ENCODE measurements around the gene DCAF11. TPM values are rescaled to one million over a fixed set of nuclear protein-coding genes. Genes with fewer than 3 reads are reported as not detected.

The DCAF11 gene
- total and polyA plus RNA-seq, 2 of the 13 experiments (the other 11 are each of a cell fraction or from before 2014, with no cell fraction given), result 150 to 257 TPM

DNA sequence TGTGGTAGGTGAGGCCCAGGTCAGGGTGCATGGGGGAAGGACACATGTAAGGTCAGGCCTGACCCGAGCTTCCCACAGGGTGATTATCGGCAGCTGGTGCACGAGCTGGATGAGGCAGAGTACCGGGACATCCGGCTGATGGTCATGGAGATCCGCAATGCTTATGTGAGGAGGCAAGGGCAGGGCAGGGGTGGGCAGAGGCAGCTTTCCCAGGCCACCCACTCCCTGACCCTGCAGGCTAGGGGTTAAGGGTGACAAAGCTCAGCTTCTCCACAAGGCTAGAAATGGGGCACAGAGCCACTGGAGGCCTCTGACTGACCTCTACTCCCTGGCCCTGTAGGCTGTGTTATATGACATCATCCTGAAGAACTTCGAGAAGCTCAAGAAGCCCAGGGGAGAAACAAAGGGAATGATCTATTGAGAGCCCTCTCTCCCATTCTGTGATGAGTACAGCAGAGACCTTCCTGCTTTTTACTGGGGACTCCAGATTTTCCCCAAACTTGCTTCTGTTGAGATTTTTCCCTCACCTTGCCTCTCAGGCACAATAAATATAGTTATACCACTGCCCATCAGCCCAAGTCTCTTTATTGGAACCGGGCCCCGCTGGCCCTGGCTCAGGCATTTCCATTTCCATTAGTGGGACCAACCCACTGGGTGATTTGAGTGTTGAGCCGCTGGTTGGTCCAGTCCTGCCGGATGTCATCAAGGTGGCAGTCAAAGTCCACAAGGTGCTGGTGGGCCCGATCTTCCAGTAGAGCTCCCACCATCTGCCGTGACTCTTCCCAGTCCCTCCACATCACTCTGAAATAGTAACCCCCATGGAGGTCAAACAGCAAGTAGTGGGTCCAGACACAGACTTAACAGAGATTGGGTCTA, 24.1 kb downstream of the DCAF11 start (continued):
- TF ChIP-seq, protein P1, sequence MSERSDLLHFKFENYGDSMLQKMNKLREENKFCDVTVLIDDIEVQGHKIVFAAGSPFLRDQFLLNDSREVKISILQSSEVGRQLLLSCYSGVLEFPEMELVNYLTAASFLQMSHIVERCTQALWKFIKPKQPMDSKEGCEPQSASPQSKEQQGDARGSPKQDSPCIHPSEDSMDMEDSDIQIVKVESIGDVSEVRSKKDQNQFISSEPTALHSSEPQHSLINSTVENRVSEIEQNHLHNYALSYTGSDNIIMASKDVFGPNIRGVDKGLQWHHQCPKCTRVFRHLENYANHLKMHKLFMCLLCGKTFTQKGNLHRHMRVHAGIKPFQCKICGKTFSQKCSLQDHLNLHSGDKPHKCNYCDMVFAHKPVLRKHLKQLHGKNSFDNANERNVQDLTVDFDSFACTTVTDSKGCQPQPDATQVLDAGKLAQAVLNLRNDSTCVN (CRISPR knock-in tag; IDR thresholded peaks at IDR 0.05; ENCODE audit: borderline replicate concordance), result peak; percentile 50; the same call in 1 of the 2 replicates
- TF ChIP-seq ZNF766 (CRISPR knock-in tag; IDR thresholded peaks at IDR 0.05; ENCODE audit: borderline replicate concordance) (no peak), ZNF790 (CRISPR knock-in tag; IDR thresholded peaks at IDR 0.05; ENCODE audit: borderline replicate concordance) (no peak), GATAD1 (CRISPR knock-in tag; IDR thresholded peaks at IDR 0.05) (no peak), EHMT2 (IDR thresholded peaks at IDR 0.05; ENCODE audit: borderline replicate concordance, low read depth, low read length) (no peak), TEAD2 (CRISPR knock-in tag; IDR thresholded peaks at IDR 0.05) (no peak), FOXP1 (IDR thresholded peaks at IDR 0.05) (no peak), FOXP1 (CRISPR knock-in tag; IDR thresholded peaks at IDR 0.05) (no peak), EED (CRISPR knock-in tag; IDR thresholded peaks at IDR 0.05) (no peak), RBAK (CRISPR knock-in tag; IDR thresholded peaks at IDR 0.05) (peak; percentile 22; the same call in 1 of the 2 replicates), MEF2D (CRISPR knock-in tag; IDR thresholded peaks at IDR 0.05) (no peak), RAD51 (IDR thresholded peaks at IDR 0.05; ENCODE audit: borderline replicate concordance) (no peak), MTA1 (CRISPR knock-in tag; IDR thresholded peaks at IDR 0.05; ENCODE audit: borderline replicate concordance) (peak; percentile 49; the same call in 1 of the 2 replicates)
- TF ChIP-seq, protein P2, sequence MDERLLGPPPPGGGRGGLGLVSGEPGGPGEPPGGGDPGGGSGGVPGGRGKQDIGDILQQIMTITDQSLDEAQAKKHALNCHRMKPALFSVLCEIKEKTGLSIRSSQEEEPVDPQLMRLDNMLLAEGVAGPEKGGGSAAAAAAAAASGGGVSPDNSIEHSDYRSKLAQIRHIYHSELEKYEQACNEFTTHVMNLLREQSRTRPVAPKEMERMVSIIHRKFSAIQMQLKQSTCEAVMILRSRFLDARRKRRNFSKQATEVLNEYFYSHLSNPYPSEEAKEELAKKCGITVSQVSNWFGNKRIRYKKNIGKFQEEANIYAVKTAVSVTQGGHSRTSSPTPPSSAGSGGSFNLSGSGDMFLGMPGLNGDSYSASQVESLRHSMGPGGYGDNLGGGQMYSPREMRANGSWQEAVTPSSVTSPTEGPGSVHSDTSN (CRISPR knock-in tag; IDR thresholded peaks at IDR 0.05), result 0 out of 2 replicates have a peak, but pooled peaks have one; percentile 20
- TF ChIP-seq, protein P3, sequence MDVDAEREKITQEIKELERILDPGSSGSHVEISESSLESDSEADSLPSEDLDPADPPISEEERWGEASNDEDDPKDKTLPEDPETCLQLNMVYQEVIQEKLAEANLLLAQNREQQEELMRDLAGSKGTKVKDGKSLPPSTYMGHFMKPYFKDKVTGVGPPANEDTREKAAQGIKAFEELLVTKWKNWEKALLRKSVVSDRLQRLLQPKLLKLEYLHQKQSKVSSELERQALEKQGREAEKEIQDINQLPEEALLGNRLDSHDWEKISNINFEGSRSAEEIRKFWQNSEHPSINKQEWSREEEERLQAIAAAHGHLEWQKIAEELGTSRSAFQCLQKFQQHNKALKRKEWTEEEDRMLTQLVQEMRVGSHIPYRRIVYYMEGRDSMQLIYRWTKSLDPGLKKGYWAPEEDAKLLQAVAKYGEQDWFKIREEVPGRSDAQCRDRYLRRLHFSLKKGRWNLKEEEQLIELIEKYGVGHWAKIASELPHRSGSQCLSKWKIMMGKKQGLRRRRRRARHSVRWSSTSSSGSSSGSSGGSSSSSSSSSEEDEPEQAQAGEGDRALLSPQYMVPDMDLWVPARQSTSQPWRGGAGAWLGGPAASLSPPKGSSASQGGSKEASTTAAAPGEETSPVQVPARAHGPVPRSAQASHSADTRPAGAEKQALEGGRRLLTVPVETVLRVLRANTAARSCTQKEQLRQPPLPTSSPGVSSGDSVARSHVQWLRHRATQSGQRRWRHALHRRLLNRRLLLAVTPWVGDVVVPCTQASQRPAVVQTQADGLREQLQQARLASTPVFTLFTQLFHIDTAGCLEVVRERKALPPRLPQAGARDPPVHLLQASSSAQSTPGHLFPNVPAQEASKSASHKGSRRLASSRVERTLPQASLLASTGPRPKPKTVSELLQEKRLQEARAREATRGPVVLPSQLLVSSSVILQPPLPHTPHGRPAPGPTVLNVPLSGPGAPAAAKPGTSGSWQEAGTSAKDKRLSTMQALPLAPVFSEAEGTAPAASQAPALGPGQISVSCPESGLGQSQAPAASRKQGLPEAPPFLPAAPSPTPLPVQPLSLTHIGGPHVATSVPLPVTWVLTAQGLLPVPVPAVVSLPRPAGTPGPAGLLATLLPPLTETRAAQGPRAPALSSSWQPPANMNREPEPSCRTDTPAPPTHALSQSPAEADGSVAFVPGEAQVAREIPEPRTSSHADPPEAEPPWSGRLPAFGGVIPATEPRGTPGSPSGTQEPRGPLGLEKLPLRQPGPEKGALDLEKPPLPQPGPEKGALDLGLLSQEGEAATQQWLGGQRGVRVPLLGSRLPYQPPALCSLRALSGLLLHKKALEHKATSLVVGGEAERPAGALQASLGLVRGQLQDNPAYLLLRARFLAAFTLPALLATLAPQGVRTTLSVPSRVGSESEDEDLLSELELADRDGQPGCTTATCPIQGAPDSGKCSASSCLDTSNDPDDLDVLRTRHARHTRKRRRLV (CRISPR knock-in tag; IDR thresholded peaks at IDR 0.05), result no peak
- TF ChIP-seq, protein P4, sequence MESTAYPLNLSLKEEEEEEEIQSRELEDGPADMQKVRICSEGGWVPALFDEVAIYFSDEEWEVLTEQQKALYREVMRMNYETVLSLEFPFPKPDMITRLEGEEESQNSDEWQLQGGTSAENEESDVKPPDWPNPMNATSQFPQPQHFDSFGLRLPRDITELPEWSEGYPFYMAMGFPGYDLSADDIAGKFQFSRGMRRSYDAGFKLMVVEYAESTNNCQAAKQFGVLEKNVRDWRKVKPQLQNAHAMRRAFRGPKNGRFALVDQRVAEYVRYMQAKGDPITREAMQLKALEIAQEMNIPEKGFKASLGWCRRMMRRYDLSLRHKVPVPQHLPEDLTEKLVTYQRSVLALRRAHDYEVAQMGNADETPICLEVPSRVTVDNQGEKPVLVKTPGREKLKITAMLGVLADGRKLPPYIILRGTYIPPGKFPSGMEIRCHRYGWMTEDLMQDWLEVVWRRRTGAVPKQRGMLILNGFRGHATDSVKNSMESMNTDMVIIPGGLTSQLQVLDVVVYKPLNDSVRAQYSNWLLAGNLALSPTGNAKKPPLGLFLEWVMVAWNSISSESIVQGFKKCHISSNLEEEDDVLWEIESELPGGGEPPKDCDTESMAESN (CRISPR knock-in tag; conservative IDR thresholded peaks at IDR 0.05), result no peak
- TF ChIP-seq, protein P5, sequence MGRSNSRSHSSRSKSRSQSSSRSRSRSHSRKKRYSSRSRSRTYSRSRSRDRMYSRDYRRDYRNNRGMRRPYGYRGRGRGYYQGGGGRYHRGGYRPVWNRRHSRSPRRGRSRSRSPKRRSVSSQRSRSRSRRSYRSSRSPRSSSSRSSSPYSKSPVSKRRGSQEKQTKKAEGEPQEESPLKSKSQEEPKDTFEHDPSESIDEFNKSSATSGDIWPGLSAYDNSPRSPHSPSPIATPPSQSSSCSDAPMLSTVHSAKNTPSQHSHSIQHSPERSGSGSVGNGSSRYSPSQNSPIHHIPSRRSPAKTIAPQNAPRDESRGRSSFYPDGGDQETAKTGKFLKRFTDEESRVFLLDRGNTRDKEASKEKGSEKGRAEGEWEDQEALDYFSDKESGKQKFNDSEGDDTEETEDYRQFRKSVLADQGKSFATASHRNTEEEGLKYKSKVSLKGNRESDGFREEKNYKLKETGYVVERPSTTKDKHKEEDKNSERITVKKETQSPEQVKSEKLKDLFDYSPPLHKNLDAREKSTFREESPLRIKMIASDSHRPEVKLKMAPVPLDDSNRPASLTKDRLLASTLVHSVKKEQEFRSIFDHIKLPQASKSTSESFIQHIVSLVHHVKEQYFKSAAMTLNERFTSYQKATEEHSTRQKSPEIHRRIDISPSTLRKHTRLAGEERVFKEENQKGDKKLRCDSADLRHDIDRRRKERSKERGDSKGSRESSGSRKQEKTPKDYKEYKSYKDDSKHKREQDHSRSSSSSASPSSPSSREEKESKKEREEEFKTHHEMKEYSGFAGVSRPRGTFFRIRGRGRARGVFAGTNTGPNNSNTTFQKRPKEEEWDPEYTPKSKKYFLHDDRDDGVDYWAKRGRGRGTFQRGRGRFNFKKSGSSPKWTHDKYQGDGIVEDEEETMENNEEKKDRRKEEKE (IDR thresholded peaks at IDR 0.05), result no peak
